Liver (tissue), 9 donors: Measurements from ENCODE around the gene FMN1. TPM values are rescaled to one million over a fixed set of nuclear protein-coding genes. Genes with fewer than 3 reads are reported as not detected.

ENCODE experiments used
- DNase-seq: peaks from one replicate; pipeline ENCODE4 v3.0.0-alpha.2; 2017; ENCODE audit warnings: low spot score
- H3K27ac ChIP-seq, 2 donors: one replicate each; pipeline ENCODE4 v1.7.0; 2013; ENCODE audit warnings: inconsistent platforms in 2 of 2, low read length in 2 of 2, control low read depth in 1 of 2, low read depth in 1 of 2, mild to moderate bottlenecking in 1 of 2
- H3K27me3 ChIP-seq, 4 donors: one replicate each; pipeline versions ENCODE4 v1.6.1 to v1.7.0; 2013; ENCODE audit warnings: low read length in 3 of 4, inconsistent platforms in 1 of 4, mild to moderate bottlenecking in 1 of 4, moderate library complexity in 1 of 4; ENCODE audit not compliant: control insufficient read depth in 4 of 4, insufficient read depth in 4 of 4
- H3K36me3 ChIP-seq, 4 donors: one replicate each; pipeline versions ENCODE4 v1.6.1 to v1.7.0; 2013; ENCODE audit warnings: low read length in 3 of 4, mild to moderate bottlenecking in 3 of 4, low read depth in 1 of 4, moderate library complexity in 1 of 4; ENCODE audit not compliant: control insufficient read depth in 4 of 4, insufficient read depth in 3 of 4
- H3K4me1 ChIP-seq, 4 donors: one replicate each; pipeline versions ENCODE4 v1.6.1 to v1.7.0; 2013; ENCODE audit warnings: low read length in 3 of 4, mild to moderate bottlenecking in 3 of 4, moderate library complexity in 1 of 4; ENCODE audit not compliant: control insufficient read depth in 4 of 4, insufficient read depth in 4 of 4
- H3K4me3 ChIP-seq, 3 donors: one replicate each; pipeline versions ENCODE4 v1.6.1 to v1.7.0; 2013; ENCODE audit warnings: low read length in 3 of 3, control low read depth in 1 of 3, low read depth in 1 of 3, mild to moderate bottlenecking in 1 of 3
- H3K9ac ChIP-seq, 2 donors: one replicate each; pipeline ENCODE4 v1.7.0; 2013; ENCODE audit warnings: low read length in 2 of 2, mild to moderate bottlenecking in 2 of 2, moderate library complexity in 2 of 2, control low read depth in 1 of 2, low read depth in 1 of 2
- H3K9me3 ChIP-seq, 4 donors: one replicate each; pipeline versions ENCODE4 v1.6.1 to v1.7.0; 2013; ENCODE audit warnings: low read length in 3 of 4; ENCODE audit not compliant: control insufficient read depth in 4 of 4
- EGR1 ChIP-seq, 2 donors: IDR thresholded peaks; 2 replicates each; pipeline ENCODE4 v1.6.1; 2016 to 2018; ENCODE audit warnings: antibody characterized with exemption in 2 of 2, low read depth in 2 of 2
- FOXA1 ChIP-seq: IDR thresholded peaks from 2 replicates; pipeline ENCODE4 v1.6.1; 2016; ENCODE audit warnings: antibody characterized with exemption
- GABPA ChIP-seq, 2 donors: IDR thresholded peaks in 1 of 2; conservative IDR thresholded peaks in 1 of 2; 2 replicates each; pipeline ENCODE4 v1.6.1; 2016; ENCODE audit warnings: antibody characterized with exemption in 2 of 2, mild to moderate bottlenecking in 1 of 2, moderate library complexity in 1 of 2
- HNF4A ChIP-seq, 2 donors: conservative IDR thresholded peaks; 2 replicates each; pipeline ENCODE4 v1.6.1; 2016; ENCODE audit warnings: antibody characterized with exemption in 2 of 2, mild to moderate bottlenecking in 2 of 2
- HNF4G ChIP-seq: IDR thresholded peaks from 2 replicates; pipeline ENCODE4 v1.6.1; 2016; ENCODE audit warnings: antibody characterized with exemption
- JUND ChIP-seq, 2 donors: IDR thresholded peaks; 2 replicates each; pipeline ENCODE4 v1.6.1; 2016; ENCODE audit warnings: antibody characterized with exemption in 2 of 2
- RAD21 ChIP-seq, 2 donors: IDR thresholded peaks; 2 replicates each; pipeline ENCODE4 v1.6.1; 2016; ENCODE audit warnings: antibody characterized with exemption in 2 of 2, mild to moderate bottlenecking in 2 of 2
- RXRA ChIP-seq, 2 donors: IDR thresholded peaks; 2 replicates each; pipeline ENCODE4 v1.6.1; 2017 to 2018; ENCODE audit warnings: antibody characterized with exemption in 2 of 2, mild to moderate bottlenecking in 1 of 2
- SP1 ChIP-seq: IDR thresholded peaks from 2 replicates; pipeline ENCODE4 v1.6.1; 2018; ENCODE audit warnings: antibody characterized with exemption, mild to moderate bottlenecking
- TAF1 ChIP-seq: conservative IDR thresholded peaks from 2 replicates; pipeline ENCODE4 v1.6.1; 2016; ENCODE audit warnings: antibody characterized with exemption, mild to moderate bottlenecking
- YY1 ChIP-seq: IDR thresholded peaks from 2 replicates; pipeline ENCODE4 v1.6.1; 2016; ENCODE audit warnings: antibody characterized with exemption, mild to moderate bottlenecking
- WGBS: extraction: QIAGEN DNeasy Blood & Tissue Kit; methylation state at CpG from one replicate; pipeline ENCODE4 v1.1.7; 2013; 5-methylcytosine and 5-hydroxymethylcytosine counted together
- polyA plus RNA-seq, 2 donors: library from polyadenylated mRNA; stranded (reverse) in 1 of 2; unstranded in 1 of 2; fragments of 200-250 nt in 1 of 2; fragments of >200 nt in 1 of 2; fragmentation: Nextera tagmentation in 1 of 2; extraction: Ambion mirVana in 1 of 2; gene quantifications; one replicate each; pipeline versions ENCODE4 v1.2.1 to v1.2.3, GENCODE V29; 2013 to 2015
- total RNA-seq, 2 donors: library from RNA; depleted of rRNA; stranded (reverse); fragments of >200 nt; gene quantifications; one replicate each; pipeline ENCODE4 v1.2.3, GENCODE V29; 2014
- TF ChIP-seq, protein P1 (sequence below): IDR thresholded peaks from 2 replicates; pipeline ENCODE4 v1.6.1; 2016; ENCODE audit warnings: antibody characterized with exemption, mild to moderate bottlenecking
- TF ChIP-seq, protein P2 (sequence below): IDR thresholded peaks from 2 replicates; pipeline ENCODE4 v1.6.1; 2016; ENCODE audit warnings: antibody characterized with exemption
- TF ChIP-seq, protein P3 (sequence below): IDR thresholded peaks from 2 replicates; pipeline ENCODE4 v1.6.1; 2016; ENCODE audit warnings: antibody characterized with exemption
- TF ChIP-seq, protein P4 (sequence below): IDR thresholded peaks from 2 replicates; pipeline ENCODE4 v1.6.1; 2016; ENCODE audit warnings: antibody characterized with exemption
- donor health status: healthy.
- donor health status: healthy.
- donor health status: healthy.
- donor health status: healthy.
- donor health status: healthy.

Gene FMN1
- total and polyA plus RNA-seq, 4 donors: 0.21 to 5.4 (median 0.53) TPM

DNA sequence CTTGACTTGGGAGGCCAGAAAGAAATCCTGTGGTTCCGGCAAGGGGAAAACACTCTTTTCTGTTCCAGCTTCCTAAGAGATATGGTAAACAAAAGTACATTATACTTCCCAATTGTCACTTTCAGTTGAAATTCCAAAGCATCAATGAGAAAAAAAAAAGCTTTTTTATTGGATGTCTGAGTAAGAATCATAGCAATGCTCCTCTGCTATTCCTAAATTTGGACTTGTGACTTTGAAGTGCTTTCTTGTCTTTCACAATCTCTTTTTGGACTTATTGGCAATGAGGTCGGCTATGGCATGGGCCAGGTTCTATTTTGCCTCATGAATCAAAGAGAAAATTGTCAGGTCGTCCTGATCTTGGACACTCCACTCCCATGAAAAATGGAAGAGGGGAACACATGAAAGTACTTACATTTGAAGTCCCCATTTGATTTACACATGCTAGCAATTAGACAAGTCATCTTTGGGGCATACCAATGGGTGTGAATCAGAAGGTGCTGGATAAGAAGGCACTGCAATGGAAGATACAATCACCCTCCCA is 306.2 kb downstream of the FMN1 start:
- Histone ChIP-seq H3K9me3 (no peaks in the 10 kb centered on the region), H3K4me1 (no peaks in the 10 kb centered on the region), H3K4me3 (no peak overlapping the region), H3K36me3 (no peaks in the 10 kb centered on the region), H3K27me3 (peaks cover 0 to 2% (median 0%) of the 10 kb centered on the region in 4 donors), H3K9ac (no peak overlapping the region), H3K27ac (no peak overlapping the region)
- WGBS: 85% methylated on average over 3 of the region's 3 CpGs
- TF ChIP-seq, protein P1, sequence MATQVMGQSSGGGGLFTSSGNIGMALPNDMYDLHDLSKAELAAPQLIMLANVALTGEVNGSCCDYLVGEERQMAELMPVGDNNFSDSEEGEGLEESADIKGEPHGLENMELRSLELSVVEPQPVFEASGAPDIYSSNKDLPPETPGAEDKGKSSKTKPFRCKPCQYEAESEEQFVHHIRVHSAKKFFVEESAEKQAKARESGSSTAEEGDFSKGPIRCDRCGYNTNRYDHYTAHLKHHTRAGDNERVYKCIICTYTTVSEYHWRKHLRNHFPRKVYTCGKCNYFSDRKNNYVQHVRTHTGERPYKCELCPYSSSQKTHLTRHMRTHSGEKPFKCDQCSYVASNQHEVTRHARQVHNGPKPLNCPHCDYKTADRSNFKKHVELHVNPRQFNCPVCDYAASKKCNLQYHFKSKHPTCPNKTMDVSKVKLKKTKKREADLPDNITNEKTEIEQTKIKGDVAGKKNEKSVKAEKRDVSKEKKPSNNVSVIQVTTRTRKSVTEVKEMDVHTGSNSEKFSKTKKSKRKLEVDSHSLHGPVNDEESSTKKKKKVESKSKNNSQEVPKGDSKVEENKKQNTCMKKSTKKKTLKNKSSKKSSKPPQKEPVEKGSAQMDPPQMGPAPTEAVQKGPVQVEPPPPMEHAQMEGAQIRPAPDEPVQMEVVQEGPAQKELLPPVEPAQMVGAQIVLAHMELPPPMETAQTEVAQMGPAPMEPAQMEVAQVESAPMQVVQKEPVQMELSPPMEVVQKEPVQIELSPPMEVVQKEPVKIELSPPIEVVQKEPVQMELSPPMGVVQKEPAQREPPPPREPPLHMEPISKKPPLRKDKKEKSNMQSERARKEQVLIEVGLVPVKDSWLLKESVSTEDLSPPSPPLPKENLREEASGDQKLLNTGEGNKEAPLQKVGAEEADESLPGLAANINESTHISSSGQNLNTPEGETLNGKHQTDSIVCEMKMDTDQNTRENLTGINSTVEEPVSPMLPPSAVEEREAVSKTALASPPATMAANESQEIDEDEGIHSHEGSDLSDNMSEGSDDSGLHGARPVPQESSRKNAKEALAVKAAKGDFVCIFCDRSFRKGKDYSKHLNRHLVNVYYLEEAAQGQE: no peak
- TF ChIP-seq GABPA (IDR thresholded peaks at IDR 0.05 in 1 of 2, conservative IDR thresholded peaks at IDR 0.05 in 1 of 2) (no peak), HNF4A (conservative IDR thresholded peaks at IDR 0.05) (no peak), JUND (IDR thresholded peaks at IDR 0.05) (no peak)
- no peak for DNase-seq

DNA sequence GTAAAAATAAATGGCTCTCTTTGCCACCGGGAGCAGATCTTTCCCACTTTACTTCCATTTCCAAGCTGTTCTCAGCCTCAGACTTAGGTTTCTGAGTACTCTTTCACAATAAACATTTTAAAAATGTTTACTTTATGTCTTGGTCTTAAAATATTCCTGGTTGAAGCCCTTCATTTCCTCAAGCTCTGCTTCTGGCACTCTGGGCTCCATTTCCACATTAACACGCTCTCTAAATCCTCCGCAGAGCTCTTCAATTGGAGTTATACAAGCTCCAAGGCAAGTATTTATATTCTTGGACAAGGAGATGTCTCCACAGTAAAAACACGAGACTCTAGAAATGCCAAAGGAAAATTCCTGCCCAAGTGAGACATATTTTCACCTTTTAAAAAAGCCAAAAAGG is 307.4 kb downstream of the FMN1 start:
- TF ChIP-seq GABPA (IDR thresholded peaks at IDR 0.05 in 1 of 2, conservative IDR thresholded peaks at IDR 0.05 in 1 of 2): no peak
- TF ChIP-seq EGR1 (IDR thresholded peaks at IDR 0.05; ENCODE audit: low read depth in 2 of 2): no peak
- no peak for TF ChIP-seq HNF4G
- TF ChIP-seq, protein P2, sequence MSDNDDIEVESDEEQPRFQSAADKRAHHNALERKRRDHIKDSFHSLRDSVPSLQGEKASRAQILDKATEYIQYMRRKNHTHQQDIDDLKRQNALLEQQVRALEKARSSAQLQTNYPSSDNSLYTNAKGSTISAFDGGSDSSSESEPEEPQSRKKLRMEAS: no peak
- TF ChIP-seq YY1: no peak
- TF ChIP-seq, protein P1: no peak
- TF ChIP-seq RAD21 (IDR thresholded peaks at IDR 0.05): no peak
- TF ChIP-seq TAF1: no peak
- TF ChIP-seq RXRA (IDR thresholded peaks at IDR 0.05): no peak
- TF ChIP-seq, protein P3, sequence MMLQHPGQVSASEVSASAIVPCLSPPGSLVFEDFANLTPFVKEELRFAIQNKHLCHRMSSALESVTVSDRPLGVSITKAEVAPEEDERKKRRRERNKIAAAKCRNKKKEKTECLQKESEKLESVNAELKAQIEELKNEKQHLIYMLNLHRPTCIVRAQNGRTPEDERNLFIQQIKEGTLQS: no peak
- no peak for TF ChIP-seq JUND (IDR thresholded peaks at IDR 0.05)
- TF ChIP-seq SP1: no peak
- TF ChIP-seq HNF4A (conservative IDR thresholded peaks at IDR 0.05): no peak
- TF ChIP-seq, protein P4, sequence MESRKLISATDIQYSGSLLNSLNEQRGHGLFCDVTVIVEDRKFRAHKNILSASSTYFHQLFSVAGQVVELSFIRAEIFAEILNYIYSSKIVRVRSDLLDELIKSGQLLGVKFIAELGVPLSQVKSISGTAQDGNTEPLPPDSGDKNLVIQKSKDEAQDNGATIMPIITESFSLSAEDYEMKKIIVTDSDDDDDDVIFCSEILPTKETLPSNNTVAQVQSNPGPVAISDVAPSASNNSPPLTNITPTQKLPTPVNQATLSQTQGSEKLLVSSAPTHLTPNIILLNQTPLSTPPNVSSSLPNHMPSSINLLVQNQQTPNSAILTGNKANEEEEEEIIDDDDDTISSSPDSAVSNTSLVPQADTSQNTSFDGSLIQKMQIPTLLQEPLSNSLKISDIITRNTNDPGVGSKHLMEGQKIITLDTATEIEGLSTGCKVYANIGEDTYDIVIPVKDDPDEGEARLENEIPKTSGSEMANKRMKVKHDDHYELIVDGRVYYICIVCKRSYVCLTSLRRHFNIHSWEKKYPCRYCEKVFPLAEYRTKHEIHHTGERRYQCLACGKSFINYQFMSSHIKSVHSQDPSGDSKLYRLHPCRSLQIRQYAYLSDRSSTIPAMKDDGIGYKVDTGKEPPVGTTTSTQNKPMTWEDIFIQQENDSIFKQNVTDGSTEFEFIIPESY: no peak
- TF ChIP-seq FOXA1: no peak
- H3K9ac ChIP-seq: no peak overlapping the region

More for the DNA sequence above, 307.4 kb downstream of the FMN1 start:
- Histone ChIP-seq H3K27ac (no peak overlapping the region), H3K9me3 (no peaks in the 10 kb centered on the region), H3K4me1 (no peaks in the 10 kb centered on the region), H3K27me3 (peaks cover 0 to 2% (median 0%) of the 10 kb centered on the region in 4 donors), H3K4me3 (no peak overlapping the region), H3K36me3 (no peaks in the 10 kb centered on the region)
- DNase-seq: no peak
- WGBS: 86% methylated on average over 4 of the region's 4 CpGs
